DMS153 treated with DMSO at 0.1 percent for 48 hours (cell line): ENCODE data around the gene APLP1.
A peak's percentile ranks its signal among the peaks of the same experiment; 100 is the strongest.
"Not testable (repeated sequence)": the region's sequence is repeated elsewhere in the genome, so short reads cannot be mapped to it uniquely, and the experiment has no call there.

Experiments
- DNase-seq: peaks from one replicate; lab custom pipeline; 2025; ENCODE audit not compliant: unreplicated experiment; lab: John Stamatoyannopoulos, UW

The APLP1 gene

DNA sequence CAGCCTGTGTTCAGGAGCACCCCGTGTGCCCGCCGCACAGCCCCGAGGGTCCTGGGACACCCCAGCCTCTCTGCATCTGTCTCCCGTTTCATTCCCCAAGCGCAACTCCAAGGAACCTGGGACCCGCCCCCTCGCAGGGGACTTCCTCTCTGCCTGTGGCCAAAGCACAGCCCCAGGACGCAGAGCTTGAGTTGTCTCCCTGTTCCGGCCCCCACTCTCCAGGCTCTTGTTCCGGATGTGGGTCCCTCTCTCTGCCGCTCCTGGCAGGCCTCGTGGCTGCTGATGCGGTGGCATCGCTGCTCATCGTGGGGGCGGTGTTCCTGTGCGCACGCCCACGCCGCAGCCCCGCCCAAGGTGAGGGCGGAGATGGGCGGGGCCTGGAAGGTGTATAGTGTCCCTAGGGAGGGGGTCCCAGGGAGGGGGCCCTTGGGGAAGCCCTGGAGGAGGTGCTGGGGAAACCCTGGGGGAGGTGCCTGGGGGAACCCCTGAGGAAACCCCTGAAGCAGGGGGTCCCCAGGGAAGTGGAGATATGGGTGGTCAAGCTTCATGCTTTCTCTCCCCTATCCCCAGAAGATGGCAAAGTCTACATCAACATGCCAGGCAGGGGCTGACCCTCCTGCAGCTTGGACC lies 35.3 kb downstream of the APLP1 start:
- DNase-seq = peak; percentile 62

DNA sequence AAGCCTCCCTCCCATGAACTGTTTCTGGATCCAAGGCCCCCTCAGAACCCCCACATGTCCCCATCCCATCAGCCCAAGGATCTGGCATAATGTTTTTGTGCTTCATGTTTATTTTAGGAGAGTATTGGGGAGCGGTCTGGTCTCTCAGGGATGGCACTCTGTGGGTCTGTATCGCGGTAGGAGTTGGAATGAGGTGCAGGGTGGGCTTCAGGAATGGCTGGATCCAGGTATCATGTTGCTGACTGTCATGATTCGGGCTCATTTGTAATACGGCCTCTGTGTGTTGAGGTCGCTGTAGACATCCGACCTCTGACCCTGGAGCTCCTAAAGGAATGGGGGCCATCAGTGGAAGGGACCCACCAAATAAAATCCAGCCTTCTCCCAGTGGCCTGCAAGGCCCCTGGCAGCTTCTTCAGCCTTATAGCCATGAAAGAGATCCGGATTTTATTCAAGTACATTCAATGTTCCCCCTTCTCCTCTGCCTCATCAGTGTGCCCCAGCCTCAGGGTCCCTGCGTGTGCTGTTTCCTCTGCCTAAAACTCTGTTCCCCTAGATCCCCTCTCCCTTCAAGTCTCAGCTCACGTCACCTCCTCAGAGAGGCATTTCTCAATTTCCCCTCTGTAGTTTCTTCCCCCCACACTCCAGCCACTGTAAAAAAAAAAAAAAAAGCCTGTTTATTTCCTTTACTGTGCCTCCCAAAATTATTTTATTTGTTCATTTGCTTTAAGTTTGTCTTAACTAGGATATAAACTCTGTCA lies 36.1 kb downstream of the APLP1 start:
- DNase-seq = no peak

DNA sequence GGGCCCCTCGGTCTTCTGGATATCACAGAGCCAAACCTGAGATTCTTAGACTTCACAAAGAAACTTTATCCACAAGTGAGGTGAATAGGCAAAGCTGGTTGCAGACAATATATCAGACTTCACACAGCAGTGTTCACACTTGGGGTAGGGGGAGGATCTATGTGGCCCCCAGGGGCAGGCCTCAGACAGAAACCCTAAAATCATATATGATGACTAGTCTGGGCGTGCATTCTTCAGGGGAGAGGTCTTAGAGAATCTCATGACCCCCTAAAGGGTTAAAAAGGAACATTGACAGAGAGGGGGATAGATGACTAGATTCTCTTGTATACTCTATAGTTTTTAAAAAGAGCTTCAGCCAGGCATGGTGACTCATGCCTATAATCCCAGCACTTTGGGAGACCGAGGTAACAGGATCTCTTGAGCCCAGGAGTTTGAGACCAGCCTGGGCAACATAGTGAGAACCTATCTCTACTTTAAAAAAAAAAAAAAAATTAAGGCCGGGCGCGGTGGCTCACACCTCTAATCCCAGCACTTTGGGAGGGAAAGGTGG lies 36.9 kb downstream of the APLP1 start:
- DNase-seq = no peak

DNA sequence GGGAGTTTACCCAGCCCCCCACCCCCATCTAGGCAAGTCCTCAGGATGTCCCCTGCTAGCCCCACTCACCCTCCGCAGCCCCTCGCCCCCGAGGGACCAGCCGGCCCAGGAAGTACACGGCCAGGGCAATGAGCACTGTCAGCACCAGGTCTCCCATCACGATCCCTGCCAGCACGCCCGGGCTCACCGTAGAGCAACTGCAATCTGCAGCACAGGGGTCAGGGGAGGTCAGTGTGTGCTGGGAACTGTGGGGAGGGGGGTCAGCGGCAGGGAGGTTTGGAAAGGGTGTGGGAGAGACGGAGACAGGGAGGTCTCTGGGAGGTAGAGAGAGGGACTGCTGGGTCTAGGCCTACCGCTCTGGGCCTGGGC lies 39.0 kb downstream of the APLP1 start:
- DNase-seq = no peak

GRCh38 chr19:35908010-35908441 lies 39.7 kb downstream of the APLP1 start, which contains the start of gene TYROBP:
TSS of gene TYROBP (minus strand) at chr19:35908295. CDS start at chr19:35908228, 67 bp downstream.
- no peak for DNase-seq

DNA sequence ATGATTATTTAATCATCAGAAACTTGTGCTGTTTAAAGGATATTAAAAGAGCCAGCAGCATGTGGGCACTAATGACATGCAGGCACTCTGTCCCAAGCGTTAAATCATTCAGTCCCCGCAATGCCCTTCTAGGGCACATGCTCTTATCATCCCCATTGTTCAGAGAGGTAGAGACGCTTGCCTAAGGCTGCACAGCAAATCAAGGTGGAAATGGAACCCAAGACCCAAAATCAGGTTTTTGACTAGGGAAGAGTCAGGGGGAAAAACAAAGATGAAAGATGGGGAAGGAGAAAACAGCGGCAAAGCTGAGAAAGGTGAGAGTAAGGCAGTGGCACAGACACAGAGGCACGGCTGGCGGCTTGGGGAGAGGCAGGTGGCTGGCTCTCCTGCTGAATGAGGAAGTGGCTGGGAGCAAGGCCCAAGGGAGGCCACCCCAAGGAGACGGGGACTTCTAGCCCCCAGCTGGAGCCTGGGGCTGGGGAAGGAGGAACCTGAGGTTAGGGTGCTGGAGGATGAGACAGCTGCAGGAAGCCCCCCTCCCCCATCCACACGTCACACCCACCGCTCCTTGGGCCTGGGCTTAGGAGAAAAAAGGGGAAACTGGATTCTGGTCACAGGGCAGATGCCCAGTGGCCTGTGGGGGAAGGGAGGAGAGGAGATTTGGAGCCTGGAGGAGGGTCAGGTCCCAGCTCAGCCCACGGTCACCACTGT lies 40.8 kb downstream of the APLP1 start:
- DNase-seq = no peak

- no peak for DNase-seq
Measured at GRCh38 chr19:35909684-35910035, 41.3 kb downstream of the APLP1 start.

DNA sequence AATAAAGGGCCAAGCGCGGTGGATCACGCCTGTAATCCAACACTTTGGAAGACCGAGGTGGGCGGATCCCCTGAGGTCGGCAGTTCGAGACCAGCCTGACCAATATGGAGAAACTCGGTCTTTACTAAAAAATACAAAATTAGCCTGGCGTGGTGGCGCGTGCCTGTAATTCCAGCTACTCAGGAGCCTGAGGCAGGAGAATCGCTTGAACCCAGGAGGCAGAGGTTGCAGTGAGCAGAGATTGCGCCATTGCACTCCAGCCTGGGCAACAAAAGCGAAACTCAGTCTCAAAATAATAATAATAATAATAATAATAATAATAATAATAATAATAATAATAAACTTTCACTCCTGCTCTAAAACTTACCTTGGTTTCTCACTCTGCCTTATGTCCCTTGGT lies 42.0 kb downstream of the APLP1 start:
- not testable (repeated sequence) for DNase-seq

DNA sequence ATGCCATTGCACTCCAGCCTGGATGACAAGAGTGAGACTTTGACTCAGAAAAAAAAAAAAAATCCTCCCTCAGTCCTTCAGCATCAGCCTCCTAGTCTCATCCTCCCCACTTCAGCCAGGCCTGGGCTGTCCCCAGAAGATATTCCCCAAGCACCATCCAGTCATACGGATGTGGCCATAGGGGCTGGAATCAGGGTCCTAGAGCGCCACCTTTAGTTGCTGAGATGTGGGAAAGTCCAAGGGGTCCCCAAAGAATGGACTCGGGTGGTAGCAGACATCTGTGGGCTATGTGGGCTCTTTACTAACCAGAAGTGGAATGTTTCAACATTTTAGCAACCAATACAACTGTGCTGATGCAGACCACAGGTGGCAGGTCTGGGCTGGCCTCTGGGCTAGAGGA lies 42.8 kb downstream of the APLP1 start:
- DNase-seq = no peak

- DNase-seq = no peak
Measured at GRCh38 chr19:35911790-35912189, 43.4 kb downstream of the APLP1 start.

GRCh38 chr19:35913589-35913988 lies 45.2 kb downstream of the APLP1 start:
- no peak for DNase-seq

DNA sequence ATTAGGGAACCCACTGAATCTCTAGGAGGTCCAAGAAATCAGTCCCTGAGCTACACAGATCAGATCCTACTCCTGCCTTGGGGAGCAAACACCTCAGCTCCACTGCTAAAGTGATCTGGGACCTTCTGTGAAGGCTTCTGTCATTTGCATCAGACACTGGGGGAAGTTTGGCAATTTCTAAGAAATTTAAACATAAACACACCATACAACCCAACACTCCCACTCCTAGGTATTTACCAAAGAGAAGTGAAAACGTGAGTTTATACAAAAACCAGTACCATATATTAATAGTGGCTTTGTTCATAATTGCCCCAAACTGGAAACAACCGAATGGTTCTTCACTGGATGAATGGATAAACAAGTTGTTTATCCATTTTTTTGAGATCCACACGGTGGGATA lies 47.1 kb downstream of the APLP1 start:
- no peak for DNase-seq

DNA sequence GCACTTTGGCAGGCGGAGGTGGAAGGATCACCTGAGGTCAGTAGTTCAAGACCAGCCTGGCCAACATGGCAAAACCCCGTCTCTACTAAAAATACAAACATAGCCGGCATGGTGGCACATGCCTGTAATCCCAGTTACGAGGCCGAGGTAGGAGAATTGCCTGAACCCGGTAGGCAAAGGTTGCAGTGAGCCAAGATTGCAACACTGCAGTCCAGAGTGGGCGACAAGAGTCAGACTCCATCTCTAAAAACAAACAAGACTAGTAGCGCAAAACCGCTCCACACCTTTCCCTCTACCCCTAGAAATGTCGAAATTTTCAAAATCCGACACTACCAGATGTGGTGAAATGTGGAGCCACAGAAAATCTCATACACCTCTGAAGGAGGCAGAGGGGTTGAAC lies 50.9 kb downstream of the APLP1 start:
- DNase-seq = no peak

- no peak for DNase-seq
Measured at GRCh38 chr19:35921012-35921411, 52.6 kb downstream of the APLP1 start.

DNA sequence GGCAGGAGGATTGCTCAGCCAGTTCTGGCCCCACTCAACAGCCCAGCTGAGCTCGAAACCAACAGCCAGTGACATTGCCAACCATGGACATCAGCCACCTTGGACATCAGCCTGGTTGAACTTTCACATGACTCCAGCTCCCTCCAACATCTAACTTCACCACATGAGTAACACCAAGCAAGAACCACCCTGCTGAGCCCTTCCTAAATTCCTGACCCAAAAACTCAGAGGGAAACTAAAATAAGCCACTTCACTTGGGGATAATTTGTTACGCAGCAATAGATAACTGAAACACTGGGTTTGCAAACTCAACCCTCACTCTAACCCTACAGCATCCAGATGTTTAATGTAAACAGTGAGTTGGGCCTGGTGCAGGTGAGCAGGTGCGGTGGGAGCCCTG lies 57.1 kb downstream of the APLP1 start:
- DNase-seq = no peak

GRCh38 chr19:35928507-35928906 lies 60.1 kb downstream of the APLP1 start:
- no peak for DNase-seq
